Hepatic stellate cell (primary cell): Measurements from ENCODE around the gene GAREM1.

Experiments used
- DNase-seq: peaks from one replicate; pipeline ENCODE4 v3.0.0; 2011; ENCODE audit warnings: low spot score

Gene GAREM1

GRCh38 chr18:32459361-32460101 lies 11.2 kb downstream of the GAREM1 start:
- no peak for DNase-seq

- DNase-seq, result no peak
Observed at GRCh38 chr18:32455361-32455760, 15.3 kb downstream of the GAREM1 start.

- DNase-seq, result no peak
Observed at GRCh38 chr18:32454593-32454992, 16.1 kb downstream of the GAREM1 start.

GRCh38 chr18:32450874-32451273 lies 19.8 kb downstream of the GAREM1 start:
- DNase-seq, result no peak

GRCh38 chr18:32450026-32450691 lies 20.5 kb downstream of the GAREM1 start:
- no peak for DNase-seq

GRCh38 chr18:32446780-32447179 lies 23.9 kb downstream of the GAREM1 start:
- no peak for DNase-seq

- DNase-seq, result no peak
Observed at GRCh38 chr18:32445846-32446245, 24.8 kb downstream of the GAREM1 start.

- DNase-seq, result no peak
Observed at GRCh38 chr18:32443706-32444215, 26.9 kb downstream of the GAREM1 start.

GRCh38 chr18:32443033-32443705 lies 27.5 kb downstream of the GAREM1 start:
- DNase-seq, result no peak

- DNase-seq, result no peak
Observed at GRCh38 chr18:32442575-32442974, 28.1 kb downstream of the GAREM1 start.

- DNase-seq, result no peak
Observed at GRCh38 chr18:32441533-32441932, 29.1 kb downstream of the GAREM1 start.

GRCh38 chr18:32440518-32440917 lies 30.2 kb downstream of the GAREM1 start:
- DNase-seq, result no peak

GRCh38 chr18:32439802-32440201 lies 30.9 kb downstream of the GAREM1 start:
- no peak for DNase-seq

GRCh38 chr18:32439241-32439640 lies 31.4 kb downstream of the GAREM1 start:
- DNase-seq, result no peak

- no peak for DNase-seq
Observed at GRCh38 chr18:32438173-32438572, 32.5 kb downstream of the GAREM1 start.

- DNase-seq, result no peak
Observed at GRCh38 chr18:32437100-32437834, 33.4 kb downstream of the GAREM1 start.

GRCh38 chr18:32435631-32436500 lies 34.8 kb downstream of the GAREM1 start:
- no peak for DNase-seq

- no peak for DNase-seq
Observed at GRCh38 chr18:32431753-32432152, 38.9 kb downstream of the GAREM1 start.

GRCh38 chr18:32429402-32429801 lies 41.3 kb downstream of the GAREM1 start:
- DNase-seq, result no peak

- no peak for DNase-seq
Observed at GRCh38 chr18:32427084-32427900, 43.4 kb downstream of the GAREM1 start.
